Keratinocyte (primary cell): ENCODE results near the gene GNS.

ENCODE experiments used
- CTCF ChIP-seq, 3 experiments: IDR thresholded peaks in 1 of 3; conservative IDR thresholded peaks in 1 of 3; optimal IDR thresholded peaks in 1 of 3; 2 replicates in 2 of 3; 3 replicates in 1 of 3; pipeline versions ENCODE3 to v1.5.1; 2011; ENCODE audit warnings: low read length in 3 of 3, mild to moderate bottlenecking in 3 of 3, moderate library complexity in 2 of 3, control low read depth in 1 of 3, inconsistent platforms in 1 of 3; ENCODE audit not compliant: insufficient read depth in 2 of 3; ENCODE audit errors: extremely low read depth in 1 of 3
- EZH2 ChIP-seq: IDR thresholded peaks from one replicate; pipeline ENCODE4 v1.6.1; 2012; ENCODE audit warnings: inconsistent platforms, mild to moderate bottlenecking, low read length, moderate library complexity

- no peak for TF ChIP-seq CTCF (optimal IDR thresholded peaks at IDR 0.05 in 1 of 3, IDR thresholded peaks at IDR 0.05 in 1 of 3, conservative IDR thresholded peaks at IDR 0.05 in 1 of 3; ENCODE audit: extremely low read depth in 1 of 3, insufficient read depth in 2 of 3, low read length in 3 of 3)
- TF ChIP-seq EZH2 = no peak
Observed at GRCh38 chr12:64694130-64695040, 64.8 kb downstream of the GNS start.
